Measurements from ENCODE around the gene GRB2. TPM values are rescaled to one million over a fixed set of nuclear protein-coding genes. Genes with fewer than 3 reads are reported as not detected.

The GRB2 gene
- total RNA-seq, 2 experiments from 2014 or later = 167 to 179 TPM

DNA sequence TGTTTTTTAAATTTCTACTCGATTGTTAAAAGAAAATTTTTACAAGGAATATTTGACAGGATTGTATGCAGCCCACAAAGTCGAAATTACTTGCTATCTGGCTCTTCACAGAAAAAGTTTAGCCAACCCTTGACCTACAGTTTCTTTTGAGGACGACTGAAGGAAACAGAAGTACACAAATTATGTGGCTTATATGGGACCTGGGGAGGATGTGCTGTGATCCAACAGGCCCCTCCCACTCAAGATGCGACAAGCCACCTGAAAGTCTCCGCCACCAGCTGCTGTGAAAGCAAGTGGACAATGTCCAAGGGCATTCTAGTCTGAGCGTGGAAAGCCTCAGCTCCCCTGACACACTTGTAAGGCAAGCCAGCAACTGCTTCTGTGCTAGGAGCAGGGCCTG lies 73.8 kb downstream of the GRB2 start:
- no peak for ATAC-seq
- intact Hi-C loops (cut with micrococcal nuclease) = no loop called here
- CTCF ChIA-PET = interaction anchor here (1.6 kb wide), 1 partner anchor 9 kb away, joined by 7 read pairs; no protein-coding TSS in a partner anchor
- TF ChIP-seq, protein P1, sequence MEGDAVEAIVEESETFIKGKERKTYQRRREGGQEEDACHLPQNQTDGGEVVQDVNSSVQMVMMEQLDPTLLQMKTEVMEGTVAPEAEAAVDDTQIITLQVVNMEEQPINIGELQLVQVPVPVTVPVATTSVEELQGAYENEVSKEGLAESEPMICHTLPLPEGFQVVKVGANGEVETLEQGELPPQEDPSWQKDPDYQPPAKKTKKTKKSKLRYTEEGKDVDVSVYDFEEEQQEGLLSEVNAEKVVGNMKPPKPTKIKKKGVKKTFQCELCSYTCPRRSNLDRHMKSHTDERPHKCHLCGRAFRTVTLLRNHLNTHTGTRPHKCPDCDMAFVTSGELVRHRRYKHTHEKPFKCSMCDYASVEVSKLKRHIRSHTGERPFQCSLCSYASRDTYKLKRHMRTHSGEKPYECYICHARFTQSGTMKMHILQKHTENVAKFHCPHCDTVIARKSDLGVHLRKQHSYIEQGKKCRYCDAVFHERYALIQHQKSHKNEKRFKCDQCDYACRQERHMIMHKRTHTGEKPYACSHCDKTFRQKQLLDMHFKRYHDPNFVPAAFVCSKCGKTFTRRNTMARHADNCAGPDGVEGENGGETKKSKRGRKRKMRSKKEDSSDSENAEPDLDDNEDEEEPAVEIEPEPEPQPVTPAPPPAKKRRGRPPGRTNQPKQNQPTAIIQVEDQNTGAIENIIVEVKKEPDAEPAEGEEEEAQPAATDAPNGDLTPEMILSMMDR (IDR thresholded peaks at IDR 0.05) = no peak
- H3K4me3 Mint-ChIP-seq = no peak overlapping the region
- H3K9me3 Mint-ChIP-seq = no peaks in the 10 kb centered on the region
- no peak for DNase-seq
- POLR2A ChIA-PET = interaction anchor here (1.0 kb wide), 1 partner anchor 16 kb away, joined by 3 read pairs; no protein-coding TSS in a partner anchor
- H3K27ac Mint-ChIP-seq = no peak overlapping the region
- H3K4me1 Mint-ChIP-seq (ENCODE audit: low read depth) = peaks cover 54% of the 10 kb centered on the region
- H3K36me3 Mint-ChIP-seq (ENCODE audit: low read depth) = peaks cover 23% of the 10 kb centered on the region
- no peaks in the 10 kb centered on the region for H3K27me3 Mint-ChIP-seq

DNA sequence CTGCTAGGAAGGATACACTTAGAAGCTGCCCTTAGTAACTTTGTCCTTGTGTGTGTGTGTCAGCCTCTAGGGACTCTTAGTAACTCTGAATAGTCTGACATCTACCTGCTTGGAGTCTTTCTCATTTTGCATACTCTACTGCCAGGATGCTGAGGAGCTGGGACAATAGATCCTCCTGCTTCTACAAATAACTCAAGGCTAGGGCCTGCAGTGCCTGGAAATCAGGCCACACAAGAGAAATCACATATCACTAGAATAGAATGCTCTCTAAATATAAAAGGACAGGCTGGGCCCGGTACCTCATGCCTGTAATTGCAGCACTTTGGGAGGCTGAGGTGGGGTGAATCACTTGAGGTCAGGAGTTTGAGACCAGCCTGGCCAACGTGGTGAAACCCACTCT lies 77.7 kb downstream of the GRB2 start:
- peaks cover 40% of the 10 kb centered on the region for H3K36me3 Mint-ChIP-seq (ENCODE audit: low read depth)
- H3K4me1 Mint-ChIP-seq (ENCODE audit: low read depth) = peaks cover 43% of the 10 kb centered on the region
- intact Hi-C loops (cut with micrococcal nuclease) = no loop called here
- DNase-seq = no peak
- TF ChIP-seq, protein P1 (IDR thresholded peaks at IDR 0.05) = no peak
- ChIA-PET CTCF (interaction anchor here (0.9 to 3.4 kb wide), 4 partner anchors 10 to 85 kb away, joined by 3 to 23 read pairs (median 5); partner anchors contain the start of gene SLC25A19), POLR2A (no interaction called here)
- no peaks in the 10 kb centered on the region for H3K9me3 Mint-ChIP-seq
- H3K27ac Mint-ChIP-seq = no peak overlapping the region
- no peaks in the 10 kb centered on the region for H3K27me3 Mint-ChIP-seq
- ATAC-seq = no peak
- H3K4me3 Mint-ChIP-seq = no peak overlapping the region

DNA sequence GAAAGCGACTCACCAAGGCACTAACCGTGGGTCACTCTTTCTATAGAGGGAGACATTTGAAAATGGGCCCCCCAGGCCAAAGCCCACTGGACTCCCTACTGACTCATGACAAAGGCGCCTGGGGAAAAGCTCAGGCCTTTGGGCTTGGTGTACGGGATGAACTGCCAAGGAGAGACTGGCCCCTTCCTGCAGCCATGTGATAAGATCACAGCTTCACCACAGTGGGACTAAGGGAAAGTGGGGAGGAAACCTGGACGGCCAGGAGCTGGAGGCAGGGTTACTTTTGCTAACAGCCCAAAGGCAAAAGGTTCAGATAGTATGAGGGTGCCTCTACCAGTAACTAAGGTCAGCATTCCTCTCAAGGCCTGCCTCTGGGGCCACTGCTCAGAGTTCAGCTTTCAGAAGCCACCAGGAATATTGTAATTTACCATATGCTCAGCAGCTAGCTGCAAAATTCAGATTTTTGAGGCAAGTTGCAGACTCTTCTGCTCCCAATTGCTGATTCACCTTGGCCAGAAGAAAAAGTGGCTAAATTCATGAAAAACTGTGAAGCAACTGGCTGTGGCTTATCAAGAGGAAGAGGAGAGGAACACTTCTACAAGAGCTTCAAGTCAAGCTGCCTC lies 79.1 kb downstream of the GRB2 start:
- POLR2A ChIA-PET = interaction anchor here (0.5 to 0.6 kb wide), 2 partner anchors 14 to 146 kb away, joined by 3 to 4 read pairs; no protein-coding TSS in a partner anchor
- intact Hi-C loops (cut with micrococcal nuclease) = no loop called here
- CTCF ChIA-PET = interaction anchor here (0.7 to 3.4 kb wide), 10 partner anchors 10 to 86 kb away, joined by 3 to 23 read pairs (median 4); partner anchors contain the start of genes GRB2, MIF4GD and SLC25A19
- Mint-ChIP-seq H3K36me3 (ENCODE audit: low read depth) (peaks cover 36% of the 10 kb centered on the region), H3K9me3 (no peaks in the 10 kb centered on the region), H3K4me1 (ENCODE audit: low read depth) (peaks cover 29% of the 10 kb centered on the region), H3K27me3 (no peaks in the 10 kb centered on the region), H3K27ac (peak overlapping the region; percentile 71), H3K4me3 (no peak overlapping the region)
- DNase-seq (no peak), ATAC-seq (no peak)
- TF ChIP-seq, protein P1 (IDR thresholded peaks at IDR 0.05) = no peak

DNA sequence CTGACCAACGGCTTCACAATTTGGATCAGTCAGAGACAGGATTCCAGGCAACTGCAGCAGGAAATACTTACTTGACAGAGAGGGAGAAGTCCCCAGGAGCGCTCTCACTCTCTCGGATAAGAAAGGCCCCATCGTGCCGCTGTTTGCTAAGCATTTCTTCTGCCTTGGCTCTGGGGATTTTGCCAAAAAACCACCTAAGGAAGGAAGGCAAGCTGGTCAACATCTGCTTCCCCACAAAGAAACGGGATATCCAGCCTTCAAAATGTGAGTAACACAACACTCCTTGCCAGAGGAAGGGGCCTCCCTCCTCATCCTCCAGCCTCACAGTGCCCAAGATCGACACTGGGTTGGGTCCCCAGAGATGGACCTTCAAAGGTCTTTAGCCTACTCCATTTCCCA lies 79.7 kb downstream of the GRB2 start:
- ChIA-PET POLR2A (interaction anchor here (0.6 to 1.3 kb wide), 2 partner anchors 13 to 20 kb away, joined by 3 to 4 read pairs; no protein-coding TSS in a partner anchor), CTCF (interaction anchor here (0.7 to 3.4 kb wide), 9 partner anchors 10 to 86 kb away, joined by 3 to 23 read pairs (median 4); partner anchors contain the start of genes GRB2 and SLC25A19)
- Mint-ChIP-seq H3K9me3 (no peaks in the 10 kb centered on the region), H3K27me3 (no peaks in the 10 kb centered on the region), H3K4me3 (no peak overlapping the region), H3K36me3 (ENCODE audit: low read depth) (peaks cover 33% of the 10 kb centered on the region), H3K4me1 (ENCODE audit: low read depth) (peaks cover 27% of the 10 kb centered on the region), H3K27ac (peak overlapping the region; percentile 71)
- no peak for DNase-seq
- no peak for ATAC-seq
- TF ChIP-seq, protein P1 (IDR thresholded peaks at IDR 0.05) = no peak
- intact Hi-C loops (cut with micrococcal nuclease) = no loop called here

DNA sequence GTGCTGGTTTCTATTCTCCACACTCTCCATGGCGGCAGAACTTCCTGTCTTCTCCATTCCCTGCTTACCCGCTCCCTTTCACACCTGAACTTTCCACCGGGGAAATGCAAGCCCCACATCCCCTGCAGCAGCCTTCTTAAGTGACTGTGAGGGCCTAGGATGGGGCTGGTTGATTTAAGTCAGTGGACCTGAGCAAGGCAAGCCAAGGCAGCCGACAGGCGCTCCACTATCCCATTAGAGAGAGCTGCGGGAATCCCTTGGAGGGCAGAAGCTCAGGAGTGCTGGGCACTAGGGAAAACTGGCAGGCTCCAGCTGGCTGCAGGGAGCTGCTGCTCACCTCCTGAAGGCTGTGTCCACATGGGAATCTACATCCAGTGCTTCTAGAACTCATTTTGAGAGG lies 80.1 kb downstream of the GRB2 start:
- peaks cover 38% of the 10 kb centered on the region for H3K36me3 Mint-ChIP-seq (ENCODE audit: low read depth)
- ChIA-PET CTCF (interaction anchor here (1.1 to 3.4 kb wide), 5 partner anchors 11 to 87 kb away, joined by 3 to 23 read pairs (median 4); no protein-coding TSS in a partner anchor), POLR2A (interaction anchor here (0.6 to 1.3 kb wide), 2 partner anchors 20 to 28 kb away, joined by 3 to 4 read pairs; no protein-coding TSS in a partner anchor)
- H3K27ac Mint-ChIP-seq = peak overlapping the region; percentile 71
- intact Hi-C loops (cut with micrococcal nuclease) = no loop called here
- ATAC-seq (no peak), DNase-seq (no peak)
- no peak overlapping the region for H3K4me3 Mint-ChIP-seq
- TF ChIP-seq, protein P1 (IDR thresholded peaks at IDR 0.05) = no peak
- no peaks in the 10 kb centered on the region for H3K9me3 Mint-ChIP-seq
- no peaks in the 10 kb centered on the region for H3K27me3 Mint-ChIP-seq
- H3K4me1 Mint-ChIP-seq (ENCODE audit: low read depth) = peaks cover 25% of the 10 kb centered on the region
